T-cell (primary cell): ENCODE measurements around the gene SGO2. TPM values are rescaled to one million over a fixed set of nuclear protein-coding genes. Genes with fewer than 3 reads are reported as not detected.
A peak's percentile ranks its signal among the peaks of the same experiment; 100 is the strongest.

Source experiments
- ATAC-seq, 4 experiments: fragments of 200-7000 bp in 3 of 4; fragments of 150-1000 bp in 1 of 4; cut with Tn5 transposase; replicated peaks in 1 of 4; 1 replicate in 3 of 4; 2 replicates in 1 of 4; pipeline ENCODE4 v1.10.0; 2021; ENCODE audit warnings: moderate library complexity in 3 of 4, mild to moderate bottlenecking in 2 of 4, moderate number of reproducible peaks in 1 of 4
- CTCF ChIA-PET, 2 donors: fragments of 300-600 bp; sonication (Branson Sonifier 250); formaldehyde crosslinking; loops; one replicate each; lab custom pipeline; 2022; ENCODE audit warnings: antibody characterized with exemption in 2 of 2; lab: Charles Lee
- POLR2A ChIA-PET, 2 donors: fragments of 300-600 bp; sonication (Branson Sonifier 250); formaldehyde crosslinking; loops; one replicate each; lab custom pipeline; 2022; ENCODE audit warnings: antibody characterized with exemption in 2 of 2; lab: Charles Lee
- DNase-seq, 35 experiments: peaks; one replicate each; pipeline versions ENCODE4 v3.0.0 to v3.0.0-alpha.2; 2013 to 2023
- H3K27ac ChIP-seq: one replicate; pipeline ENCODE4 v1.5.1; 2013; ENCODE audit warnings: low read length
- H3K27me3 ChIP-seq, 2 experiments: replicated peaks in 1 of 2; 1 replicate in 1 of 2; 2 replicates in 1 of 2; pipeline versions ENCODE4 v1.6.1 to v1.7.0; 2013; ENCODE audit warnings: low read length in 1 of 2, mixed read lengths in 1 of 2; ENCODE audit not compliant: control insufficient read depth in 2 of 2, insufficient read depth in 2 of 2; ENCODE audit errors: extremely low read depth in 1 of 2
- H3K36me3 ChIP-seq, 2 donors: 1 replicate in 1 of 2; 2 replicates in 1 of 2; pipeline versions ENCODE4 v1.6.1 to v1.7.0; 2013; ENCODE audit warnings: low read length in 1 of 2; ENCODE audit not compliant: control insufficient read depth in 2 of 2, insufficient read depth in 1 of 2; ENCODE audit errors: extremely low read depth in 1 of 2
- H3K4me1 ChIP-seq, 2 experiments: 1 replicate in 1 of 2; 2 replicates in 1 of 2; pipeline versions ENCODE4 v1.6.1 to v1.7.0; 2013; ENCODE audit warnings: low read length in 2 of 2, mixed read lengths in 1 of 2; ENCODE audit not compliant: insufficient read depth in 2 of 2, control insufficient read depth in 1 of 2; ENCODE audit errors: extremely low read depth in 1 of 2
- H3K4me3 ChIP-seq, 2 donors: 1 replicate in 1 of 2; 2 replicates in 1 of 2; pipeline versions ENCODE4 v1.5.1 to v1.7.0; 2013; ENCODE audit warnings: mild to moderate bottlenecking in 2 of 2, low read length in 1 of 2, moderate library complexity in 1 of 2; ENCODE audit not compliant: control insufficient read depth in 1 of 2; ENCODE audit errors: extremely low read depth in 1 of 2
- H3K9me3 ChIP-seq: 2 replicates; pipeline ENCODE4 v1.7.0; 2013
- H3K27ac Mint-ChIP-seq, 2 donors: one replicate each; pipeline ENCODE4 v1.8.0; 2020 to 2021; ENCODE audit warnings: mild to moderate bottlenecking in 2 of 2, mixed read lengths in 2 of 2
- H3K27me3 Mint-ChIP-seq, 2 donors: one replicate each; pipeline ENCODE4 v1.8.0; 2021 to 2022; ENCODE audit warnings: mixed read lengths in 2 of 2
- H3K36me3 Mint-ChIP-seq: one replicate; pipeline ENCODE4 v1.8.0; 2021; ENCODE audit warnings: mixed read lengths
- H3K4me1 Mint-ChIP-seq, 3 donors: one replicate each; pipeline ENCODE4 v1.8.0; 2020 to 2022; ENCODE audit warnings: mixed read lengths in 3 of 3, mild to moderate bottlenecking in 1 of 3
- H3K4me3 Mint-ChIP-seq, 3 donors: one replicate each; pipeline ENCODE4 v1.8.0; 2020 to 2022; ENCODE audit warnings: mild to moderate bottlenecking in 3 of 3, mixed read lengths in 3 of 3, moderate library complexity in 3 of 3
- H3K9me3 Mint-ChIP-seq, 3 donors: one replicate each; pipeline ENCODE4 v1.8.0; 2020 to 2022; ENCODE audit warnings: mixed read lengths in 3 of 3
- WGBS: methylation state at CpG from one replicate; pipeline ENCODE4 v1.1.5; 2013; ENCODE audit warnings: missing lambda C conversion rate; ENCODE audit not compliant: insufficient coverage; 5-methylcytosine and 5-hydroxymethylcytosine counted together
- total RNA-seq, 35 experiments: library from RNA in 6 of 35; stranded (reverse) in 6 of 35; fragments of 120-200 nt in 1 of 35; gene quantifications; one replicate each; pipeline versions ENCODE4 v1.2.1 to v1.2.4 and lab custom pipeline; 2013 to 2026

SGO2 gene
- total RNA-seq, 5 donors from 2014 or later (not counting 1 experiment from before 2014, with no cell fraction given) = 1.2 to 4.9 (median 2.8) TPM

GRCh38 chr2:200525066-200525465, 941 bp upstream of the SGO2 start:
- ATAC-seq (no peak), DNase-seq (no peak)
- CTCF ChIA-PET = interaction anchor here (0.7 to 1.6 kb wide), 5 partner anchors 11 to 614 kb away, joined by 3 to 7 read pairs (median 4); partner anchors contain the start of genes C2orf69 (in 1 of the 2) and KCTD18 (in 1 of the 2)
- Histone ChIP-seq H3K36me3 (no peaks in the 10 kb centered on the region), H3K4me3 (no peak overlapping the region), H3K27me3 (peaks cover 0 to 2% of the 10 kb centered on the region in 2 experiments), H3K27ac (no peak overlapping the region), H3K9me3 (no peaks in the 10 kb centered on the region), H3K4me1 (peaks cover 6 to 10% of the 10 kb centered on the region in 2 experiments)
- H3K4me1 Mint-ChIP-seq = peaks cover 11 to 12% (median 11%) of the 10 kb centered on the region in 3 donors
- H3K4me3 Mint-ChIP-seq = peak overlapping the region in 2 of 3 donors; percentile 91 to 96
- H3K27ac Mint-ChIP-seq = no peak overlapping the region
- WGBS = no CpG with 5 or more reads among the region's 2 CpGs
- POLR2A ChIA-PET = interaction anchor here (0.5 to 0.7 kb wide), 3 partner anchors 51 to 343 kb away, joined by 3 to 5 read pairs (median 4); no protein-coding TSS in a partner anchor
- H3K9me3 Mint-ChIP-seq = no peaks in the 10 kb centered on the region
- no peaks in the 10 kb centered on the region for H3K36me3 Mint-ChIP-seq
- no peaks in the 10 kb centered on the region for H3K27me3 Mint-ChIP-seq

GRCh38 chr2:200525551-200525881, 491 bp upstream of the SGO2 start:
- Histone ChIP-seq H3K27me3 (peaks cover 0 to 2% of the 10 kb centered on the region in 2 experiments), H3K4me1 (peaks cover 6 to 10% of the 10 kb centered on the region in 2 experiments), H3K36me3 (no peaks in the 10 kb centered on the region), H3K27ac (peak overlapping the region; percentile 50), H3K9me3 (no peaks in the 10 kb centered on the region), H3K4me3 (peak overlapping the region; percentile 91 to 93)
- peak overlapping the region; percentile 56 to 87 for H3K27ac Mint-ChIP-seq
- ChIA-PET POLR2A (interaction anchor here (0.6 to 0.7 kb wide), 3 partner anchors 51 to 600 kb away, joined by 3 to 4 read pairs (median 3); no protein-coding TSS in a partner anchor), CTCF (interaction anchor here (0.9 to 1.6 kb wide), 6 partner anchors 10 to 614 kb away, joined by 3 to 7 read pairs (median 4); partner anchors contain the start of genes C2orf69 (in 1 of the 2) and KCTD18 (in 1 of the 2))
- H3K9me3 Mint-ChIP-seq = no peaks in the 10 kb centered on the region
- ATAC-seq = no peak
- H3K4me3 Mint-ChIP-seq = peak overlapping the region; percentile 91 to 96 (median 94)
- DNase-seq = no peak
- H3K36me3 Mint-ChIP-seq = no peaks in the 10 kb centered on the region
- peaks cover 11 to 12% (median 11%) of the 10 kb centered on the region in 3 donors for H3K4me1 Mint-ChIP-seq
- 10% methylated on average over 2 of the region's 7 CpGs for WGBS
- no peaks in the 10 kb centered on the region for H3K27me3 Mint-ChIP-seq

DNA sequence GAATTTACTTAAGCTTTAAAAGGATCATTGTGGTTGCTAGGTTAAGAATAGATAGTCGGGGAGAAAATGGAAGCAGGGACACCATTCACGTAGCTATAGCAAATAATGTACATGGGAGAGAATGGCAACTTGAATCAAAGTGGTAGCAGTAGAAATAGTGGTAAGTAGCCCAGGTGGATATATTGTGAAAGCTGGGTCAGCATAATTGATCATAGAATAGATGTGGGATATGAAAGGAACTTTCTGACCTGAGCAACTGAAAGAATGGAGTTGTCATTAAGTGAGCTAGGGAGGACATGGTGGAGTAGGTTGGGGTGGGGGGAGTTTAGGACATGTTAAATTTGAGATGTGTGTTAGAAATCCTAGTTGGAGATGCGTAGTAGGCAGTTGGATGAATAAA, 2.2 kb downstream of the SGO2 start:
- Histone ChIP-seq H3K4me1 (peaks cover 6 to 10% of the 10 kb centered on the region in 2 experiments), H3K27me3 (no peaks in the 10 kb centered on the region), H3K4me3 (no peak overlapping the region), H3K9me3 (no peaks in the 10 kb centered on the region), H3K27ac (no peak overlapping the region), H3K36me3 (no peaks in the 10 kb centered on the region)
- H3K27ac Mint-ChIP-seq = no peak overlapping the region
- ChIA-PET POLR2A (no interaction called here), CTCF (no interaction called here)
- ATAC-seq = no peak
- peaks cover 11 to 12% (median 11%) of the 10 kb centered on the region in 3 donors for H3K4me1 Mint-ChIP-seq
- no peaks in the 10 kb centered on the region for H3K27me3 Mint-ChIP-seq
- H3K36me3 Mint-ChIP-seq = no peaks in the 10 kb centered on the region
- DNase-seq = no peak
- 100% methylated on average over 3 of the region's 3 CpGs for WGBS
- no peak overlapping the region for H3K4me3 Mint-ChIP-seq
- H3K9me3 Mint-ChIP-seq = no peaks in the 10 kb centered on the region

DNA sequence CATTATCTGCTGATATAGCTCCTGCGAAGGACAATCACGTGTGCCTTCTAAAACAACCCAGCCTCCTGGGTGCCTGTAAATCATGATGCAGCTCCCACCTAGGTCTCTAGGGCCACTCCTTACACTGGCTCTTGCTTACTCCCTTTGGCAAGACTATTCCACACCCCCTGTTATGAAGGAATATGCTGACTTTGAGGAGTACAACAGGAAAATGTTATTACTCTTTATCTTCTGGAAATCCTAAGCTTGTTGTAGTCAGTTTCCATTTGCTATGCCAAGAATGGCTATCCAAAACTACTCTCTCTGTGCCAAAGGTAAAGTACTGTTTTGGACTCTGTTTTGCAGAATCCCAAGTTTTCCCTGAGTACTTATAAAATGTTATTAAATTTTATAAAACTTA, 7.7 kb downstream of the SGO2 start:
- no peaks in the 10 kb centered on the region for H3K9me3 Mint-ChIP-seq
- Histone ChIP-seq H3K36me3 (no peaks in the 10 kb centered on the region), H3K4me3 (no peak overlapping the region), H3K27ac (no peak overlapping the region), H3K27me3 (no peaks in the 10 kb centered on the region), H3K4me1 (no peaks in the 10 kb centered on the region), H3K9me3 (no peaks in the 10 kb centered on the region)
- ATAC-seq (no peak), DNase-seq (no peak)
- no peaks in the 10 kb centered on the region for H3K36me3 Mint-ChIP-seq
- POLR2A ChIA-PET = interaction anchor here in 1 of 2 donors (0.6 kb wide), 1 partner anchor 38 kb away, joined by 5 read pairs; no protein-coding TSS in a partner anchor
- H3K4me1 Mint-ChIP-seq = no peaks in the 10 kb centered on the region
- H3K4me3 Mint-ChIP-seq = no peak overlapping the region
- no CpG with 5 or more reads among the region's 2 CpGs for WGBS
- H3K27ac Mint-ChIP-seq = no peak overlapping the region
- CTCF ChIA-PET = interaction anchor here (0.6 to 1.9 kb wide), 4 partner anchors 9 to 549 kb away, joined by 3 to 4 read pairs (median 3); no protein-coding TSS in a partner anchor
- no peaks in the 10 kb centered on the region for H3K27me3 Mint-ChIP-seq

- no peaks in the 10 kb centered on the region for H3K27me3 ChIP-seq
- no peak overlapping the region for H3K4me3 ChIP-seq
- H3K4me1 ChIP-seq = no peaks in the 10 kb centered on the region
- Mint-ChIP-seq H3K27ac (no peak overlapping the region), H3K27me3 (no peaks in the 10 kb centered on the region), H3K4me3 (no peak overlapping the region), H3K36me3 (peaks cover 2% of the 10 kb centered on the region), H3K4me1 (no peaks in the 10 kb centered on the region), H3K9me3 (no peaks in the 10 kb centered on the region)
- H3K9me3 ChIP-seq = no peaks in the 10 kb centered on the region
- ChIA-PET POLR2A (interaction anchor here (0.6 kb wide), 2 partner anchors 12 to 1984 kb away, joined by 4 to 7 read pairs; no protein-coding TSS in a partner anchor), CTCF (interaction anchor here (0.5 to 1.9 kb wide), 7 partner anchors 8 to 648 kb away, joined by 3 to 6 read pairs (median 3); partner anchors contain the start of genes SGO2 (in 2 of the 2) and CASP10 (in 1 of the 2))
- no peak for ATAC-seq
- H3K36me3 ChIP-seq = no peaks in the 10 kb centered on the region
- no peak overlapping the region for H3K27ac ChIP-seq
- no peak for DNase-seq
These were observed 8.6 kb downstream of the SGO2 start for GRCh38 chr2:200534572-200534971.

DNA sequence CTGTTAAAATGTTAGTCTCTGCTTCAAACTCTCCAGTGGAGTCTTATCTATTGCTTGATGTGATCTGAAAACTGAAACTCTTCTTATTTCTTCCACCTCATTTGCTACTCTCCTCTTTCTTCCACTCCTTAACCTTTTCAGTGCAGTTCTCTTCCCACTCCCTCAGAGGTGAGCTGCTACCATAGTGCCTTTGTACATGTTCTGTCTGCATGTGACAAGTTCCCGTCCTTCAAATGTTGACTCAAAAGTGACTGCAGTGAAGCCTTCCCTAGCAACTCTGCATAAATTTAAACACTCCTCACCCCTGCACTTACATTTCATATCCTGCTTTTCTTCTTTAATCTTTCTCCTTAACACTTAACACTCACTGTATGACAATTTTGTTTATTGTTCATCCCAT, 12.1 kb downstream of the SGO2 start:
- no peaks in the 10 kb centered on the region for H3K4me1 Mint-ChIP-seq
- Histone ChIP-seq H3K27ac (no peak overlapping the region), H3K27me3 (no peaks in the 10 kb centered on the region), H3K4me3 (no peak overlapping the region), H3K9me3 (no peaks in the 10 kb centered on the region), H3K36me3 (no peaks in the 10 kb centered on the region), H3K4me1 (no peaks in the 10 kb centered on the region)
- H3K9me3 Mint-ChIP-seq = peaks cover 0 to 4% (median 0%) of the 10 kb centered on the region in 3 donors
- 89% methylated on average over 1 of the region's 1 CpG for WGBS
- no peak for DNase-seq
- peaks cover 26% of the 10 kb centered on the region for H3K36me3 Mint-ChIP-seq
- ChIA-PET CTCF (no interaction called here), POLR2A (no interaction called here)
- ATAC-seq = no peak
- H3K27ac Mint-ChIP-seq = no peak overlapping the region
- no peaks in the 10 kb centered on the region for H3K27me3 Mint-ChIP-seq
- no peak overlapping the region for H3K4me3 Mint-ChIP-seq
